HepG2 (cell line): ENCODE data around the gene ACAT2. TPM values are rescaled to one million over a fixed set of nuclear protein-coding genes. Genes with fewer than 3 reads are reported as not detected.

Experiments
- CBX1 ChIP-seq: IDR thresholded peaks from one replicate; pipeline ENCODE4 v1.6.1; 2016; ENCODE audit warnings: antibody characterized with exemption, low read depth
- FOXA3 ChIP-seq: IDR thresholded peaks from 2 replicates; pipeline ENCODE4 v1.6.1; 2016; ENCODE audit warnings: missing genetic modification reagents, missing compliant biosample characterization
- HDAC1 ChIP-seq: sonication (generic); formaldehyde crosslinking; IDR thresholded peaks from 2 replicates; pipeline ENCODE4 v1.5.1; 2020; ENCODE audit warnings: mild to moderate bottlenecking, missing genetic modification reagents
- KDM5A ChIP-seq: fragments of 200-600 bp; sonication (generic); IDR thresholded peaks from 2 replicates; pipeline ENCODE4 v1.7.0; 2018; ENCODE audit warnings: antibody characterized with exemption, mild to moderate bottlenecking, low read length, borderline replicate concordance
- PHF21A ChIP-seq: sonication (generic); formaldehyde crosslinking; IDR thresholded peaks from 2 replicates; pipeline ENCODE4 v1.5.0; 2020; ENCODE audit warnings: mild to moderate bottlenecking, missing genetic modification reagents
- REST ChIP-seq, 2 experiments: IDR thresholded peaks; 2 replicates each; pipeline ENCODE4 v1.6.1; 2011 to 2012; ENCODE audit warnings: low read length in 2 of 2, borderline replicate concordance in 1 of 2, low read depth in 1 of 2, mild to moderate bottlenecking in 1 of 2, moderate library complexity in 1 of 2
- TGIF2 ChIP-seq: IDR thresholded peaks from 2 replicates; pipeline ENCODE4 v1.6.1; 2016; ENCODE audit warnings: control low read depth, missing compliant biosample characterization
- ZBTB7A ChIP-seq: sonication (generic); formaldehyde crosslinking; IDR thresholded peaks from 2 replicates; pipeline ENCODE4 v1.8.0; 2022; ENCODE audit warnings: mild to moderate bottlenecking, missing genetic modification reagents
- ZNF382 ChIP-seq: sonication (generic); formaldehyde crosslinking; IDR thresholded peaks from 2 replicates; pipeline ENCODE4 v1.5.0; 2020; ENCODE audit warnings: missing genetic modification reagents, mild to moderate bottlenecking, borderline replicate concordance
- ZNF496 ChIP-seq: sonication (generic); formaldehyde crosslinking; IDR thresholded peaks from 2 replicates; pipeline ENCODE4 v1.8.1; 2023; ENCODE audit warnings: mild to moderate bottlenecking, moderate library complexity, missing genetic modification reagents; ENCODE audit not compliant: insufficient replicate concordance
- ZNF772 ChIP-seq: sonication (generic); formaldehyde crosslinking; IDR thresholded peaks from 2 replicates; pipeline ENCODE4 v1.5.0; 2020; ENCODE audit warnings: mild to moderate bottlenecking, missing genetic modification reagents
- ZNF792 ChIP-seq: IDR thresholded peaks from 2 replicates; pipeline ENCODE4 v1.6.1; 2016
- polyA plus RNA-seq, 8 experiments: library from polyadenylated mRNA; depleted of rRNA in 3 of 8; stranded (reverse) in 7 of 8; unstranded in 1 of 8; fragments of >200 nt; fragmentation: Illumina TruSeq in 4 of 8; extraction: Trizol in 4 of 8; gene quantifications; 2 replicates each; pipeline versions ENCODE4 v1.2.1 to v1.2.3, GENCODE V29; 2011 to 2016; ENCODE audit warnings: low read depth in 4 of 8, missing spikeins in 1 of 8, mixed read lengths in 1 of 8; ENCODE audit not compliant: insufficient read depth in 1 of 8
- total RNA-seq, 5 experiments: library from RNA; depleted of rRNA; stranded (reverse); fragments of >200 nt; fragmentation: Illumina TruSeq; extraction: Trizol; gene quantifications; 2 replicates each; pipeline ENCODE4 v1.2.3, GENCODE V29; 2016; ENCODE audit warnings: low read depth in 1 of 5
- TF ChIP-seq, protein P1 (sequence below): IDR thresholded peaks from 2 replicates; pipeline ENCODE4 v1.4.0; 2020; ENCODE audit warnings: mild to moderate bottlenecking, missing genetic modification reagents
- TF ChIP-seq, protein P2 (sequence below): sonication (generic); formaldehyde crosslinking; IDR thresholded peaks from 2 replicates; pipeline ENCODE4 v1.4.0; 2020; ENCODE audit warnings: mild to moderate bottlenecking, missing genetic modification reagents, borderline replicate concordance
- TF ChIP-seq, protein P3 (sequence below): sonication (generic); formaldehyde crosslinking; IDR thresholded peaks from 2 replicates; pipeline ENCODE4 v1.5.0; 2020; ENCODE audit warnings: missing genetic modification reagents
- TF ChIP-seq, protein P4 (sequence below): IDR thresholded peaks from 2 replicates; pipeline ENCODE4 v1.6.1; 2016; ENCODE audit warnings: mild to moderate bottlenecking

ACAT2 gene
- total and polyA plus RNA-seq, 2 of the 13 experiments (the other 11 are each of a cell fraction or from before 2014, with no cell fraction given) = 121 to 534 TPM

- TF ChIP-seq, protein P1, sequence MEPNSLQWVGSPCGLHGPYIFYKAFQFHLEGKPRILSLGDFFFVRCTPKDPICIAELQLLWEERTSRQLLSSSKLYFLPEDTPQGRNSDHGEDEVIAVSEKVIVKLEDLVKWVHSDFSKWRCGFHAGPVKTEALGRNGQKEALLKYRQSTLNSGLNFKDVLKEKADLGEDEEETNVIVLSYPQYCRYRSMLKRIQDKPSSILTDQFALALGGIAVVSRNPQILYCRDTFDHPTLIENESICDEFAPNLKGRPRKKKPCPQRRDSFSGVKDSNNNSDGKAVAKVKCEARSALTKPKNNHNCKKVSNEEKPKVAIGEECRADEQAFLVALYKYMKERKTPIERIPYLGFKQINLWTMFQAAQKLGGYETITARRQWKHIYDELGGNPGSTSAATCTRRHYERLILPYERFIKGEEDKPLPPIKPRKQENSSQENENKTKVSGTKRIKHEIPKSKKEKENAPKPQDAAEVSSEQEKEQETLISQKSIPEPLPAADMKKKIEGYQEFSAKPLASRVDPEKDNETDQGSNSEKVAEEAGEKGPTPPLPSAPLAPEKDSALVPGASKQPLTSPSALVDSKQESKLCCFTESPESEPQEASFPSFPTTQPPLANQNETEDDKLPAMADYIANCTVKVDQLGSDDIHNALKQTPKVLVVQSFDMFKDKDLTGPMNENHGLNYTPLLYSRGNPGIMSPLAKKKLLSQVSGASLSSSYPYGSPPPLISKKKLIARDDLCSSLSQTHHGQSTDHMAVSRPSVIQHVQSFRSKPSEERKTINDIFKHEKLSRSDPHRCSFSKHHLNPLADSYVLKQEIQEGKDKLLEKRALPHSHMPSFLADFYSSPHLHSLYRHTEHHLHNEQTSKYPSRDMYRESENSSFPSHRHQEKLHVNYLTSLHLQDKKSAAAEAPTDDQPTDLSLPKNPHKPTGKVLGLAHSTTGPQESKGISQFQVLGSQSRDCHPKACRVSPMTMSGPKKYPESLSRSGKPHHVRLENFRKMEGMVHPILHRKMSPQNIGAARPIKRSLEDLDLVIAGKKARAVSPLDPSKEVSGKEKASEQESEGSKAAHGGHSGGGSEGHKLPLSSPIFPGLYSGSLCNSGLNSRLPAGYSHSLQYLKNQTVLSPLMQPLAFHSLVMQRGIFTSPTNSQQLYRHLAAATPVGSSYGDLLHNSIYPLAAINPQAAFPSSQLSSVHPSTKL = no peak
- TF ChIP-seq TGIF2 (peak; percentile 12; the same call in 1 of the 2 replicates), ZBTB7A (no peak), PHF21A (CRISPR knock-in tag) (no peak), ZNF792 (peak; percentile 37; the same call in 1 of the 2 replicates), ZNF496 (no peak), HDAC1 (peak; percentile 81), REST (IDR thresholded peaks at IDR 0.05; ENCODE audit: borderline replicate concordance in 1 of 2, low read depth in 1 of 2, low read length in 2 of 2) (no peak; a peak in 2 of 4 replicates), KDM5A (peak; percentile 65), FOXA3 (CRISPR knock-in tag) (no peak), CBX1 (no peak), ZNF382 (CRISPR knock-in tag) (no peak), ZNF772 (CRISPR knock-in tag) (no peak)
- TF ChIP-seq, protein P2, sequence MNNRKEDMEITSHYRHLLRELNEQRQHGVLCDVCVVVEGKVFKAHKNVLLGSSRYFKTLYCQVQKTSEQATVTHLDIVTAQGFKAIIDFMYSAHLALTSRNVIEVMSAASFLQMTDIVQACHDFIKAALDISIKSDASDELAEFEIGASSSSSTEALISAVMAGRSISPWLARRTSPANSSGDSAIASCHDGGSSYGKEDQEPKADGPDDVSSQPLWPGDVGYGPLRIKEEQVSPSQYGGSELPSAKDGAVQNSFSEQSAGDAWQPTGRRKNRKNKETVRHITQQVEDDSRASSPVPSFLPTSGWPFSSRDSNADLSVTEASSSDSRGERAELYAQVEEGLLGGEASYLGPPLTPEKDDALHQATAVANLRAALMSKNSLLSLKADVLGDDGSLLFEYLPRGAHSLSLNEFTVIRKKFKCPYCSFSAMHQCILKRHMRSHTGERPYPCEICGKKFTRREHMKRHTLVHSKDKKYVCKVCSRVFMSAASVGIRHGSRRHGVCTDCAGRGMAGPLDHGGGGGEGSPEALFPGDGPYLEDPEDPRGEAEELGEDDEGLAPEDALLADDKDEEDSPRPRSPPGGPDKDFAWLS (CRISPR knock-in tag) = no peak
- TF ChIP-seq, protein P3, sequence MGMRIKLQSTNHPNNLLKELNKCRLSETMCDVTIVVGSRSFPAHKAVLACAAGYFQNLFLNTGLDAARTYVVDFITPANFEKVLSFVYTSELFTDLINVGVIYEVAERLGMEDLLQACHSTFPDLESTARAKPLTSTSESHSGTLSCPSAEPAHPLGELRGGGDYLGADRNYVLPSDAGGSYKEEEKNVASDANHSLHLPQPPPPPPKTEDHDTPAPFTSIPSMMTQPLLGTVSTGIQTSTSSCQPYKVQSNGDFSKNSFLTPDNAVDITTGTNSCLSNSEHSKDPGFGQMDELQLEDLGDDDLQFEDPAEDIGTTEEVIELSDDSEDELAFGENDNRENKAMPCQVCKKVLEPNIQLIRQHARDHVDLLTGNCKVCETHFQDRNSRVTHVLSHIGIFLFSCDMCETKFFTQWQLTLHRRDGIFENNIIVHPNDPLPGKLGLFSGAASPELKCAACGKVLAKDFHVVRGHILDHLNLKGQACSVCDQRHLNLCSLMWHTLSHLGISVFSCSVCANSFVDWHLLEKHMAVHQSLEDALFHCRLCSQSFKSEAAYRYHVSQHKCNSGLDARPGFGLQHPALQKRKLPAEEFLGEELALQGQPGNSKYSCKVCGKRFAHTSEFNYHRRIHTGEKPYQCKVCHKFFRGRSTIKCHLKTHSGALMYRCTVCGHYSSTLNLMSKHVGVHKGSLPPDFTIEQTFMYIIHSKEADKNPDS (CRISPR knock-in tag) = no peak
- TF ChIP-seq, protein P4, sequence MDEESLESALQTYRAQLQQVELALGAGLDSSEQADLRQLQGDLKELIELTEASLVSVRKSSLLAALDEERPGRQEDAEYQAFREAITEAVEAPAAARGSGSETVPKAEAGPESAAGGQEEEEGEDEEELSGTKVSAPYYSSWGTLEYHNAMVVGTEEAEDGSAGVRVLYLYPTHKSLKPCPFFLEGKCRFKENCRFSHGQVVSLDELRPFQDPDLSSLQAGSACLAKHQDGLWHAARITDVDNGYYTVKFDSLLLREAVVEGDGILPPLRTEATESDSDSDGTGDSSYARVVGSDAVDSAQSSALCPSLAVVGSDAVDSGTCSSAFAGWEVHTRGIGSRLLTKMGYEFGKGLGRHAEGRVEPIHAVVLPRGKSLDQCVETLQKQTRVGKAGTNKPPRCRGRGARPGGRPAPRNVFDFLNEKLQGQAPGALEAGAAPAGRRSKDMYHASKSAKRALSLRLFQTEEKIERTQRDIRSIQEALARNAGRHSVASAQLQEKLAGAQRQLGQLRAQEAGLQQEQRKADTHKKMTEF (CRISPR knock-in tag) = peak; percentile 36; the same call in 1 of the 2 replicates
These were observed 28.5 kb downstream of the ACAT2 start, which contains the start of gene MRPL18 (continued) for GRCh38 chr6:159790149-159790955.
